ENCODE data around the gene RPL10.
A peak's percentile ranks its signal among the peaks of the same experiment; 100 is the strongest.

The RPL10 gene

GRCh38 chrX:154401918-154402621 is 3.9 kb downstream of the RPL10 start:
- DNase-seq, result no peak

GRCh38 chrX:154402622-154403127 is 4.5 kb downstream of the RPL10 start:
- no peak for DNase-seq

GRCh38 chrX:154403192-154403591 is 5.0 kb downstream of the RPL10 start:
- DNase-seq, result no peak

GRCh38 chrX:154403858-154404257 is 5.7 kb downstream of the RPL10 start:
- DNase-seq, result no peak

GRCh38 chrX:154404625-154405192 is 6.5 kb downstream of the RPL10 start:
- DNase-seq, result no peak

- no peak for DNase-seq
Measured at GRCh38 chrX:154408659-154409221, 10.6 kb downstream of the RPL10 start.

- DNase-seq, result peak; percentile 78
Measured at GRCh38 chrX:154409222-154409871, 11.2 kb downstream of the RPL10 start, which contains the start of gene DNASE1L1. Gene DNASE1L1 (minus strand): TSS chrX:154409254. CDS start chrX:154405568, 3,686 bp downstream.

- no peak for DNase-seq
Measured at GRCh38 chrX:154411981-154412340, 13.8 kb downstream of the RPL10 start.

- DNase-seq, result no peak
Measured at GRCh38 chrX:154412468-154412867, 14.3 kb downstream of the RPL10 start.

- DNase-seq, result no peak
Measured at GRCh38 chrX:154413142-154413541, 15.0 kb downstream of the RPL10 start.

- DNase-seq, result no peak
Measured at GRCh38 chrX:154417157-154417556, 19.0 kb downstream of the RPL10 start.

- DNase-seq, result no peak
Measured at GRCh38 chrX:154419189-154419588, 21.0 kb downstream of the RPL10 start.

GRCh38 chrX:154419688-154420401 is 21.7 kb downstream of the RPL10 start:
- DNase-seq, result no peak

- no peak for DNase-seq
Measured at GRCh38 chrX:154420402-154420756, 22.2 kb downstream of the RPL10 start.

- no peak for DNase-seq
Measured at GRCh38 chrX:154426916-154427770, 29.0 kb downstream of the RPL10 start.

GRCh38 chrX:154428176-154429171 is 30.3 kb downstream of the RPL10 start, which contains the start of gene ATP6AP1:
Gene ATP6AP1 (plus strand): TSS chrX:154428677. CDS start chrX:154428693, 16 bp downstream.
- no peak for DNase-seq

- no peak for DNase-seq
Measured at GRCh38 chrX:154429711-154430110, 31.5 kb downstream of the RPL10 start.

GRCh38 chrX:154430479-154430878 is 32.3 kb downstream of the RPL10 start:
- DNase-seq, result no peak

- no peak for DNase-seq
Measured at GRCh38 chrX:154430916-154431315, 32.7 kb downstream of the RPL10 start.

GRCh38 chrX:154431341-154431740 is 33.2 kb downstream of the RPL10 start:
- no peak for DNase-seq

- no peak for DNase-seq
Measured at GRCh38 chrX:154432210-154432609, 34.0 kb downstream of the RPL10 start.
